Measurements from ENCODE around the gene GLIPR1L1.
"Not testable (repeated sequence)": the region's sequence is repeated elsewhere in the genome, so short reads cannot be mapped to it uniquely, and the experiment has no call there.

The GLIPR1L1 gene

GRCh38 chr12:75329918-75330826 is 4.3 kb upstream of the GLIPR1L1 start, which contains the start of gene CAPS2:
Gene CAPS2 (minus strand): TSS chr12:75330324. CDS start chr12:75326498, 3,826 bp downstream.
- ATAC-seq (peak; percentile 82), DNase-seq (peak; percentile 67 to 68)
- Mint-ChIP-seq H3K9me3 (no peaks in the 10 kb centered on the region), H3K4me1 (peaks cover 20% of the 10 kb centered on the region), H3K4me3 (peak within 1 kb of the TSS; percentile 80 to 88), H3K27ac (no peak within 1 kb of the TSS), H3K27me3 (peaks cover 48% of the 10 kb centered on the region)

- H3K9me3 Mint-ChIP-seq: no peaks in the 10 kb centered on the region
- H3K27me3 Mint-ChIP-seq: peaks cover 16% of the 10 kb centered on the region
These were observed 3.4 kb downstream of the GLIPR1L1 start for GRCh38 chr12:75337905-75338304.

GRCh38 chr12:75341873-75342272 is 7.4 kb downstream of the GLIPR1L1 start:
- H3K27ac Mint-ChIP-seq: no peak overlapping the region
- no peaks in the 10 kb centered on the region for H3K27me3 Mint-ChIP-seq
- no peak overlapping the region for H3K4me3 Mint-ChIP-seq
- no peak for DNase-seq
- ATAC-seq: no peak
- peaks cover 14% of the 10 kb centered on the region for H3K4me1 Mint-ChIP-seq
- no peaks in the 10 kb centered on the region for H3K9me3 Mint-ChIP-seq

More at GRCh38 chr12:75337905-75338304, 3.4 kb downstream of the GLIPR1L1 start:
- DNase-seq (no peak), ATAC-seq (peak; percentile 45)
- Mint-ChIP-seq H3K4me3 (no peak overlapping the region), H3K4me1 (peaks cover 18% of the 10 kb centered on the region), H3K27ac (no peak overlapping the region)

- Mint-ChIP-seq H3K27ac (no peak overlapping the region), H3K9me3 (no peaks in the 10 kb centered on the region), H3K4me1 (peaks cover 9% of the 10 kb centered on the region), H3K4me3 (no peak overlapping the region), H3K27me3 (peaks cover 7% of the 10 kb centered on the region)
- DNase-seq (no peak), ATAC-seq (no peak)
These were observed 11.1 kb downstream of the GLIPR1L1 start for GRCh38 chr12:75345531-75345930.

DNA sequence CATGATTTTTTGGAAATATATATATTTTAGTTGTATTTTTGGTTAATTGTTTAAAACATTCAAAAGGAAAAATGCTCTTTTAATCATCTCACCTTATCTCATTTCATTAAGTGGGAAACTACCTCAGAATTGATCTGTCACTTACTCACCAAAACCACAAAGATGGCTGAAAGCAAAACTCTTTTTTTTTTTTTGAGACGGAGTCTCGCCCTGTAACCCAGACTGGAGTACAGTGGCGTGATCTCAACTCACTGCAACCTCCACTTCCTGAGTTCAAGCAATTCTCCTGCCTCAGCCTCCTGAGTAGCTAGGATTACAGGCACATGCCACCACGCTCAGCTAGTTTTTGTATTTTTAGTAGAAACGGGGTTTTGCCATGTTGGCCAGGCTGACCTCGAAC is 11.7 kb downstream of the GLIPR1L1 start:
- H3K27ac Mint-ChIP-seq: peak overlapping the region in 1 of 2 donors; percentile 79
- peak; percentile 97 for ATAC-seq
- DNase-seq: peak in 1 of 2 donors; percentile 46
- not testable (repeated sequence) for H3K9me3 Mint-ChIP-seq, H3K27me3 Mint-ChIP-seq, H3K4me3 Mint-ChIP-seq
- H3K4me1 Mint-ChIP-seq: peaks cover 14% of the 10 kb centered on the region

DNA sequence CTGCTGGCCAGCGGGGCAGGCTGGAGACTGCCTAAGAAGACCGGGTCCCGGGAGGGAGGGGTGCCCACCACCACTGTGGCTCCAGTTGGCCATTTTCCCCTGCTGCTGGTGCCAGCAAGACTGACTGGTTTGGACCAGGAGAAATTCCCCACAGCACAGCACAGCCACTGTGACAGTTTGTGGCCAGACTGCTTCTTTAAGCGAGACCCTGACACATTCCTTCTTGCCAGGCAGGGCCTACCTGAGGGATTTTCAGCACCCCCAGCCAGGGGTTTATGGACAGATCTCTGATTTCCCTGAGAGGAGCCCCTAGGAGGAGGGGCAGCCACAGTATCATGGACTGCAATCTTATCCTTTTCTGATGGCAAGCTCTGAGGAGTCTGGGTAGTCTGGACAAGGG is 15.5 kb downstream of the GLIPR1L1 start:
- DNase-seq (no peak), ATAC-seq (no peak)
- peaks cover 14% of the 10 kb centered on the region for H3K4me1 Mint-ChIP-seq
- no peak overlapping the region for H3K4me3 Mint-ChIP-seq
- H3K27ac Mint-ChIP-seq: peak overlapping the region in 1 of 2 donors; percentile 45
- peaks cover 3 to 21% of the 10 kb centered on the region in 2 donors for H3K9me3 Mint-ChIP-seq
- H3K27me3 Mint-ChIP-seq: peaks cover 7% of the 10 kb centered on the region

- Mint-ChIP-seq H3K4me1 (peaks cover 14% of the 10 kb centered on the region), H3K27ac (peak overlapping the region in 1 of 2 donors; percentile 45), H3K9me3 (peaks cover 7 to 25% of the 10 kb centered on the region in 2 donors), H3K4me3 (no peak overlapping the region), H3K27me3 (peaks cover 7% of the 10 kb centered on the region)
- no peak for ATAC-seq
- DNase-seq: no peak
These were observed 15.9 kb downstream of the GLIPR1L1 start for GRCh38 chr12:75350413-75350812.

- DNase-seq: no peak
- no peak overlapping the region for H3K27ac Mint-ChIP-seq
- no peak for ATAC-seq
- peaks cover 4% of the 10 kb centered on the region for H3K27me3 Mint-ChIP-seq
- peaks cover 7 to 26% of the 10 kb centered on the region in 2 donors for H3K9me3 Mint-ChIP-seq
- H3K4me3 Mint-ChIP-seq: no peak overlapping the region
- peaks cover 10% of the 10 kb centered on the region for H3K4me1 Mint-ChIP-seq
These were observed 19.5 kb downstream of the GLIPR1L1 start for GRCh38 chr12:75354011-75354410.

DNA sequence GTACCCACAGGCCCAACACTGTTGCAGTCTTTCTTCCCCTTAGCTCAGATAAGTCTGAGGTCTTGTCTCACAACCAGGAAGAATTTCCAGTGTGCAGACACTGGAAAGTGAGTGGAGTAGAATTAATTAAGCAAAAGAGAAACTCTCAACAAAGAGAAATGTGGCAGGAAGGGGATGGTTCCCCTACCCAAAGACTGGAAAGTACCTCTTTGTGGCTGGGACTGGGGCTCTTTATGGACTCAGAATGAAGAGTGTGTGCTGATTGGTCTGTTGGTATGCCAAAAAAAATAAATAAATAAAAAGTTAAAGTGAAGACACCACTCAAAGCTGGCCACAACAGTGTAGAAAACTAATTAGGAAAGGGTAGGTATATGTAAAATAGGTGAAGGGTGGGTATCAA is 26.4 kb downstream of the GLIPR1L1 start:
- DNase-seq: no peak
- Mint-ChIP-seq H3K27ac (no peak overlapping the region), H3K9me3 (peaks cover 14 to 22% of the 10 kb centered on the region in 2 donors), H3K27me3 (no peaks in the 10 kb centered on the region), H3K4me3 (no peak overlapping the region), H3K4me1 (peaks cover 14% of the 10 kb centered on the region)
- ATAC-seq: peak; percentile 63

- H3K27ac Mint-ChIP-seq: no peak overlapping the region
- peaks cover 19% of the 10 kb centered on the region for H3K4me1 Mint-ChIP-seq
- no peak for DNase-seq
- ATAC-seq: no peak
- H3K9me3 Mint-ChIP-seq: peaks cover 14 to 22% of the 10 kb centered on the region in 2 donors
- no peak overlapping the region for H3K4me3 Mint-ChIP-seq
- no peaks in the 10 kb centered on the region for H3K27me3 Mint-ChIP-seq
These were observed 26.9 kb downstream of the GLIPR1L1 start for GRCh38 chr12:75361408-75361807.

- ATAC-seq: no peak
- Mint-ChIP-seq H3K27me3 (no peaks in the 10 kb centered on the region), H3K27ac (no peak overlapping the region), H3K9me3 (peaks cover 14 to 20% of the 10 kb centered on the region in 2 donors), H3K4me3 (no peak overlapping the region), H3K4me1 (peaks cover 25% of the 10 kb centered on the region)
- DNase-seq: no peak
These were observed 30.4 kb downstream of the GLIPR1L1 start for GRCh38 chr12:75364919-75365318.

DNA sequence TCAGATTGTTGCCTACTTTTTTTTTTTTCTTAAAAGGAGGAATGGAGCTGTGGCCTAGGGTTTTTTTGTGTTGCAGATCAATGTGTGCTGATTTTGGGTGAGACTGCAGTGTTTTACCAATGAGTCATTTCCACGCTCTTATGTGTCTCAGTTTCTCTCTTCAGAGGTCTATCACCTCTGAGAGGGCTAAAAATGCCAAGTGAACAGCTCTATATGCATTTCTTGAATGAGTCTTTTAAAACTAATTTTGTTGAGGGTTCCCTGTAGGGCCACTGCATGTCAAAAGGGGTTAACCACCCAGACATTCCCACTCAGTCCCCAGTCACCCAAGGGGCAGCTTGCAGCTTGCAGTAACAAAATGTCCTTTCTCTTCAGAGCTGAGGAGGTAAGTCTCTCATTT is 32.2 kb downstream of the GLIPR1L1 start:
- Mint-ChIP-seq H3K27ac (no peak overlapping the region), H3K4me3 (peak overlapping the region in 1 of 2 donors; percentile 1), H3K9me3 (peaks cover 3% of the 10 kb centered on the region in 2 donors), H3K27me3 (no peaks in the 10 kb centered on the region), H3K4me1 (peaks cover 14% of the 10 kb centered on the region)
- ATAC-seq (peak; percentile 70), DNase-seq (no peak)

DNA sequence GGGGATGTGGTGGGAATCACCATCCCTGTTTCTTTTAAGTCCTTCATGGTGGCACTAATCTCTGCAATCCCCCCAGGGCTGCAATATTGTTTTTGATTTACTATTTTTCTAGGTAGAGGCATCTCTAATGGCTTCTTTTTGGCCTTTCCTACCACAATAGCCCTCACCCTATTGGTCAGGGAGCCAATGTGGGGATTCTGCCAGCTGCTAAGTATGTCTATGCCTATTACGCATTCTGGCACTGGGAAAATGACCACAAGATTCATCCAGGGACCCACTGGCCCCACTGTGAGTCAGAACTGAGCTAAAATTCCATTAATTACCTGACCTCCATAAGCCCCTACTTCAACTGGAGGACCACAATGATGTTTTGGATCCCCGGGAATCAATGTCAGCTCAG is 40.5 kb downstream of the GLIPR1L1 start:
- no peak overlapping the region for H3K4me3 Mint-ChIP-seq
- no peaks in the 10 kb centered on the region for H3K4me1 Mint-ChIP-seq
- H3K9me3 Mint-ChIP-seq: no peaks in the 10 kb centered on the region
- no peak for DNase-seq
- no peak overlapping the region for H3K27ac Mint-ChIP-seq
- no peak for ATAC-seq
- H3K27me3 Mint-ChIP-seq: no peaks in the 10 kb centered on the region

DNA sequence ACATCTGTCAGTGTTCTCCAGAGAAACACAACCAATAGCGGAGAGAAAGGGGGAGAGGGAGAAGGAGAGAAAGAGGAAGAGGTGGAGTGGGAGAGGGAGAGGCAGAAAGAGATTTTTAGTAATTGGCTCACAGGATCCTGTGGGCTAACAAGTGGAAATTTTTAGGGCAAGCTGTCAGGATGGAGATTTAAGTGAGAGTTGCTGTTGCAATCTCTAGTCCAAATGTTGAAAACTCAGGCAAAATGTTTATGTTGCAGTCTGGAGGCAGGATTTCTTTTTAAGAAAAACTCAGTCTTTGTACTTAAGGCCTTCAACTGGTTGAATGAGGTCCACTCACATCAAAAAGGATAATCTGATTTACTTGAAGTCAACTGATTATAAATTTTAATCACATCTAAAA is 43.9 kb downstream of the GLIPR1L1 start:
- Mint-ChIP-seq H3K27me3 (no peaks in the 10 kb centered on the region), H3K4me1 (no peaks in the 10 kb centered on the region), H3K9me3 (no peaks in the 10 kb centered on the region), H3K4me3 (no peak overlapping the region), H3K27ac (no peak overlapping the region)
- ATAC-seq (no peak), DNase-seq (no peak)

DNA sequence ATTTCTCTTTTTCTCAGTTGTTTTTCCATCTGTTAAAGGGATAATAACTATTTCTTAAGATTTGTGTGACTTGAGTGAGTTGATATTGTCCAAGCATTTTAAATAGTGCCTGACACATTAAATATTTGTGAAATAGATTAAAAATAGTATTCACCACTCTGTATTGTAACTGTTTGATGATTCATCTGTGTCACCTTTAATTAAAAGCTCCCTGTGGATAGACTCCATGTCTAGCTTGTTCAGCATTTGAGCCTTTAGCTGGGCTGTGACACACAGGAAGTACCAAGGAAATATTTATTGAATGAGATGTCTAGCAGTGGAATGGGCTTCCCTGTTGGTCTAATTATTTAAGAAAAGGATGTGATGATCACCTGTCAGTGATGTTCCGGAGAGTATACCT is 54.6 kb downstream of the GLIPR1L1 start:
- no peak overlapping the region for H3K27ac Mint-ChIP-seq
- no peaks in the 10 kb centered on the region for H3K27me3 Mint-ChIP-seq
- DNase-seq: no peak
- peak overlapping the region in 1 of 2 donors; percentile 29 for H3K4me3 Mint-ChIP-seq
- H3K9me3 Mint-ChIP-seq: peaks cover 0 to 10% of the 10 kb centered on the region in 2 donors
- peaks cover 46% of the 10 kb centered on the region for H3K4me1 Mint-ChIP-seq
- no peak for ATAC-seq

DNA sequence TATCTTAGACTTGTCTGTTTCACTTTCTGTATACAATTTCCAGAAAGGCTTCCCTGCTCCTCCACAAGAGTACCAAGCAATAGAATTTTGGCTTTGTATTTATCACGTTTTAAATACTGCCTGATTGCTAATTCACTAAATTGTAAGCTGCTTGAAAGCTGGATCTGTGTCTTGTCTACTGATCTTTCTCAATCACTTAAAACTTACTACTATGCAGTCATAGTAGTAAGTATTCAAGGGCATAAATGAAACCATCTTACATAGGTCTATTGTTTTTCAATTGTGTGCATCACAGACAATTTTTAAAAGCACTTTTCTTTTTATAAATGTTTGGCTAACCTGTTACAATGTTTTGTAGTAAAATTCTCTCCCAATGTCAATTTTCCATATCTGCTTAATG is 55.2 kb downstream of the GLIPR1L1 start:
- Mint-ChIP-seq H3K9me3 (peaks cover 0 to 10% of the 10 kb centered on the region in 2 donors), H3K4me3 (peak overlapping the region; percentile 90 to 92), H3K27ac (peak overlapping the region in 1 of 2 donors; percentile 27), H3K4me1 (peaks cover 46% of the 10 kb centered on the region), H3K27me3 (no peaks in the 10 kb centered on the region)
- ATAC-seq (no peak), DNase-seq (no peak)

Data from stimulated activated naive CD8-positive, alpha-beta T cell treated with anti-CD3 and anti-CD28 coated beads, Interleukin-15, amount 100 ng/mL, for 72 hours (primary cell).